ENCODE results near the gene IBTK. TPM values are rescaled to one million over a fixed set of nuclear protein-coding genes. Genes with fewer than 3 reads are reported as not detected.

IBTK gene
- total and polyA plus RNA-seq, 4 donors, result 14.1 to 66.8 (median 21.0) TPM

- Histone ChIP-seq H3K36me3 (ENCODE audit: control insufficient read depth in 4 of 4, insufficient read depth in 3 of 4, low read depth in 1 of 4, low read length in 3 of 4) (peaks cover 0 to 2% (median under 1%) of the 10 kb centered on the region in 4 donors), H3K27me3 (ENCODE audit: control insufficient read depth in 4 of 4, insufficient read depth in 4 of 4, low read length in 3 of 4) (no peaks in the 10 kb centered on the region), H3K4me1 (ENCODE audit: control insufficient read depth in 4 of 4, insufficient read depth in 4 of 4, low read length in 3 of 4) (peaks cover 3 to 40% (median 16%) of the 10 kb centered on the region in 4 donors), H3K9ac (ENCODE audit: low read depth in 1 of 2, low read length in 2 of 2) (no peak overlapping the region), H3K27ac (ENCODE audit: low read depth in 1 of 2, low read length in 2 of 2) (no peak overlapping the region), H3K4me3 (ENCODE audit: low read depth in 1 of 3, low read length in 3 of 3) (no peak overlapping the region), H3K9me3 (ENCODE audit: control insufficient read depth in 4 of 4, low read length in 3 of 4) (no peaks in the 10 kb centered on the region)
- 75% methylated on average over 4 of the region's 4 CpGs for WGBS
- TF ChIP-seq RAD21 (IDR thresholded peaks at IDR 0.05), result no peak
- no peak for TF ChIP-seq YY1 (IDR thresholded peaks at IDR 0.05)
- TF ChIP-seq REST (IDR thresholded peaks at IDR 0.05), result no peak
- TF ChIP-seq HNF4G (IDR thresholded peaks at IDR 0.05), result no peak
- TF ChIP-seq EGR1 (IDR thresholded peaks at IDR 0.05; ENCODE audit: low read depth in 2 of 2), result no peak
- no peak for TF ChIP-seq ZBTB33 (IDR thresholded peaks at IDR 0.05)
- TF ChIP-seq RXRA (IDR thresholded peaks at IDR 0.05), result no peak
- no peak for TF ChIP-seq FOXA2 (IDR thresholded peaks at IDR 0.05)
- no peak for TF ChIP-seq GABPA (IDR thresholded peaks at IDR 0.05 in 1 of 2, conservative IDR thresholded peaks at IDR 0.05 in 1 of 2)
- no peak for TF ChIP-seq HNF4A (conservative IDR thresholded peaks at IDR 0.05)
- TF ChIP-seq SP1 (IDR thresholded peaks at IDR 0.05), result no peak
- TF ChIP-seq MAX (IDR thresholded peaks at IDR 0.05), result no peak
- TF ChIP-seq CTCF (IDR thresholded peaks at IDR 0.05; ENCODE audit: low read depth, low read length, missing input control), result no peak
- TF ChIP-seq TAF1 (conservative IDR thresholded peaks at IDR 0.05), result no peak
- TF ChIP-seq NR2F2 (IDR thresholded peaks at IDR 0.05), result no peak
- TF ChIP-seq FOXA1 (IDR thresholded peaks at IDR 0.05), result no peak
- TF ChIP-seq JUND (IDR thresholded peaks at IDR 0.05), result no peak
- no peak for TF ChIP-seq ATF3 (IDR thresholded peaks at IDR 0.05)
- DNase-seq (ENCODE audit: low spot score), result no peak
These were observed 3.7 kb downstream of the IBTK start for GRCh38 chr6:82243884-82244283.

Measured in liver (tissue), 9 donors.